Heart right ventricle (tissue), 16 donors: Measurements from ENCODE around the gene KPNA1. TPM values are rescaled to one million over a fixed set of nuclear protein-coding genes. Genes with fewer than 3 reads are reported as not detected.

ENCODE experiments used
- ATAC-seq, 8 donors: fragments of 200-7000 bp; cut with Tn5 transposase; one replicate each; pipeline ENCODE4 v1.9.1; 2020; ENCODE audit warnings: mild to moderate bottlenecking in 8 of 8, moderate library complexity in 8 of 8, moderate number of reproducible peaks in 1 of 8
- DNase-seq, 2 donors: peaks; one replicate each; pipeline ENCODE4 v3.0.0-alpha.2; 2020
- H3K27ac ChIP-seq, 10 donors: fragments of 200-600 bp; sonication (generic) in 2 of 10; one replicate each; pipeline versions ENCODE4 v1.5.0 to v1.8.0; 2020 to 2022; ENCODE audit warnings: mild to moderate bottlenecking in 3 of 10
- H3K27me3 ChIP-seq, 7 donors: fragments of 200-600 bp; one replicate each; pipeline ENCODE4 v1.8.0; 2021 to 2022; ENCODE audit warnings: mild to moderate bottlenecking in 2 of 7
- H3K36me3 ChIP-seq, 9 donors: fragments of 200-600 bp; sonication (generic) in 1 of 9; one replicate each; pipeline versions ENCODE4 v1.5.0 to v1.8.0; 2020 to 2022; ENCODE audit warnings: mild to moderate bottlenecking in 2 of 9
- H3K4me1 ChIP-seq, 9 donors: fragments of 200-600 bp; sonication (generic) in 1 of 9; one replicate each; pipeline versions ENCODE4 v1.5.0 to v1.8.0; 2020 to 2022; ENCODE audit warnings: mild to moderate bottlenecking in 4 of 9
- H3K4me3 ChIP-seq, 10 donors: fragments of 200-600 bp; sonication (generic) in 2 of 10; one replicate each; pipeline versions ENCODE4 v1.5.0 to v1.8.0; 2020 to 2022; ENCODE audit warnings: mild to moderate bottlenecking in 7 of 10, moderate library complexity in 2 of 10
- H3K9me3 ChIP-seq, 11 donors: fragments of 200-600 bp in 10 of 11; sonication (generic) in 2 of 11; one replicate each; pipeline versions ENCODE4 v1.5.0 to v1.8.0; 2013 to 2022; ENCODE audit warnings: mild to moderate bottlenecking in 2 of 11, control low read depth in 1 of 11, moderate library complexity in 1 of 11
- WGBS, 2 donors: extraction: QIAGEN DNeasy Blood & Tissue Kit; methylation state at CpG; one replicate each; pipeline ENCODE4 v1.1.7; 2013; ENCODE audit warnings: inconsistent platforms in 1 of 2; 5-methylcytosine and 5-hydroxymethylcytosine counted together
- intact Hi-C, 10 donors: fragments of 100-400 bp; cut with DNase I; formaldehyde crosslinking; loops; one replicate each; pipeline versions ENCODE4 v1.11.1 to v1.14.2; 2022
- polyA plus RNA-seq, 2 donors: library from polyadenylated mRNA; stranded (reverse); fragments of 200-250 nt; gene quantifications; one replicate each; pipeline ENCODE4 v1.2.3, GENCODE V29; 2013
- total RNA-seq, 10 donors: library from RNA; stranded (reverse); fragmentation: NEBNext Ultra II Directional in 3 of 10; extraction: Animal tissue kit (Norgen Biotek cat#: 25700) in 3 of 10; gene quantifications; one replicate each; pipeline versions ENCODE4 v1.2.1 to v1.2.4, GENCODE V29; 2021 to 2023
- TF ChIP-seq, protein P1 (sequence below), 9 donors: fragments of 200-600 bp; sonication (generic) in 2 of 9; IDR thresholded peaks; one replicate each; pipeline versions ENCODE4 v1.5.0 to v1.8.0; 2021 to 2022; ENCODE audit warnings: antibody characterized with exemption in 9 of 9, mild to moderate bottlenecking in 5 of 9, moderate library complexity in 1 of 9
- donor health status: Arrhythmogenic right ventricular cardiomyopathy.
- donor health status: ischemic (EF 13 %, LVEDD 7.1; RV severe dilation, severe dysfunction).
- donor health status: healthy with polysubstance abuse.
- donor health status: DM: no; HTN: yes; CAD: no.
- donor health status: DM: no; HTN: no; CAD: no.
- donor health status: ischemic (EF 25% LVEDD 6.9; RV normal size, moderate dysfunction).
- donor health status: ischemic (EF 25% LVEDD 5.7; RV mildly dilated, moderate dysfunction).
- donor health status: healthy.
- donor health status: DM: yes; HTN: yes; CAD: no.
- donor health status: Ischemic cardiomyopathy.
- donor health status: ischemic (EF 35%, LVEDD 5.7; RV mildly dilated, moderate dysfunction).
- donor health status: nonischemic (EF 11% LVEDD 7.7; RV severe dilation, severe dysfunction).
- donor health status: DM: yes; HTN: yes; CAD: no.
- donor health status: PGD.
- donor health status: ischemic (EF 29% LVEDD 5.4; RV normal size, mild dysfunction).
- donor health status: nonischemic (EF 23%, LVEDD 6.1; RV moderate dilation, normal function).

The KPNA1 gene
- total and polyA plus RNA-seq, 12 donors, result 14.5 to 121 (median 84.1) TPM

DNA sequence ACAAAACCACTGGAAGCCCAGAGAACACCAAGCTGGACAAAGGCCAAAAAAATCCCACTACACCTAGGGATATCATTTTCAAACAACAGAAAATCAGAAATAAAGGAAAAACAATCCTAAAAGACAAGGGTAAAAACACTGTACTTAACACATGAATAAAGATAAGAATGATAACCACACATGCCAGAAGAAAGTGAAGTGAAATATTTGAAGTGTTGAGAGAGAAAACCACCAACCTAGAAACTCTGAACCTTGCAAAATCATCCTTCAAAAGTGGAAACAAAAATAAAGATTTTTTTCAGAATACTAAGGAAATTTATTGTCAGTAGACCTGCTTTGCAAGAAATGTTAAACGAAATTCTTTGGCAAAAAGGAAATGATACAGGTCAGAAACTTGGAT, 45.1 kb downstream of the KPNA1 start:
- intact Hi-C loops, result loop anchor here in 1 of 10 donors (10.0 kb wide), 1 partner anchor 205 kb away; no protein-coding TSS in a partner anchor
- ATAC-seq, result no peak

DNA sequence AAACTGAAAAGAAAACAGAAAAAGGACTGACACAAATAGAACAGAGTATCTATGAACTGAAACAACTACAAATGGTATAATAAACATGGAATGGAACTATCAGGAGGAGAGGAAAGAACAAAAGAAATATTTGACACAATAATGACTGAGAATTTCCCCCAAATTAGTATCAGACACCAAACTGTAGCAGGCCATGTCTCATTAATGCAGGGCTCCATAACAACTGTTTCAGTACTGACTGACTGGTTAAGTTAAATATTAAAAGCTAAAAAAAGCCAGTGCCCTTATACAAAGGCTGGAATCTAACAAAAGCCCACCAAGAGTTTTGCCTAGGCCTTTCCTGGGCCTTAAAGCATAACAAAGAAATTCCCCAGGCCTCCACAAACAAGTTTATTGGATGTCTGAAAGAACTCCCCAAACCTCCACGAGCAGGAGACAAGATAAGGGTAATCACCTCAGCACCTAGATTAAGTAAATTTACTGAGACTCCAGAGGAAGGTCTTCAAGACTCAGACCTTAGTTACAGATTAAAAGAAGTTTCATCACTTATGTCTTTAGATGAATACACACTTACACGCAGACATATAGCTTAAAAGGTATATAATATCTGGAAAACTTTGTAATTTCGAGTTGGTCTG, 45.7 kb downstream of the KPNA1 start:
- TF ChIP-seq, protein P1, sequence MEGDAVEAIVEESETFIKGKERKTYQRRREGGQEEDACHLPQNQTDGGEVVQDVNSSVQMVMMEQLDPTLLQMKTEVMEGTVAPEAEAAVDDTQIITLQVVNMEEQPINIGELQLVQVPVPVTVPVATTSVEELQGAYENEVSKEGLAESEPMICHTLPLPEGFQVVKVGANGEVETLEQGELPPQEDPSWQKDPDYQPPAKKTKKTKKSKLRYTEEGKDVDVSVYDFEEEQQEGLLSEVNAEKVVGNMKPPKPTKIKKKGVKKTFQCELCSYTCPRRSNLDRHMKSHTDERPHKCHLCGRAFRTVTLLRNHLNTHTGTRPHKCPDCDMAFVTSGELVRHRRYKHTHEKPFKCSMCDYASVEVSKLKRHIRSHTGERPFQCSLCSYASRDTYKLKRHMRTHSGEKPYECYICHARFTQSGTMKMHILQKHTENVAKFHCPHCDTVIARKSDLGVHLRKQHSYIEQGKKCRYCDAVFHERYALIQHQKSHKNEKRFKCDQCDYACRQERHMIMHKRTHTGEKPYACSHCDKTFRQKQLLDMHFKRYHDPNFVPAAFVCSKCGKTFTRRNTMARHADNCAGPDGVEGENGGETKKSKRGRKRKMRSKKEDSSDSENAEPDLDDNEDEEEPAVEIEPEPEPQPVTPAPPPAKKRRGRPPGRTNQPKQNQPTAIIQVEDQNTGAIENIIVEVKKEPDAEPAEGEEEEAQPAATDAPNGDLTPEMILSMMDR (IDR thresholded peaks at IDR 0.05), result no peak
- Histone ChIP-seq H3K36me3 (peaks cover 0 to 39% (median 11%) of the 10 kb centered on the region in 9 donors), H3K9me3 (no peaks in the 10 kb centered on the region), H3K27me3 (no peaks in the 10 kb centered on the region), H3K27ac (no peak overlapping the region), H3K4me3 (no peak overlapping the region), H3K4me1 (peaks cover 0 to 28% (median 12%) of the 10 kb centered on the region in 9 donors)
- WGBS, 2 donors, result 68 to 70% methylated on average over 3 of the region's 3 CpGs
- no peak for DNase-seq
- no peak for ATAC-seq
- intact Hi-C loops, result loop anchor here in 1 of 10 donors (10.0 kb wide), 1 partner anchor 206 kb away; no protein-coding TSS in a partner anchor

More for the DNA sequence above, 45.1 kb downstream of the KPNA1 start:
- Histone ChIP-seq H3K9me3 (no peaks in the 10 kb centered on the region), H3K36me3 (peaks cover 0 to 33% (median 11%) of the 10 kb centered on the region in 9 donors), H3K27me3 (no peaks in the 10 kb centered on the region), H3K27ac (no peak overlapping the region), H3K4me3 (no peak overlapping the region), H3K4me1 (peaks cover 0 to 28% (median 12%) of the 10 kb centered on the region in 9 donors)
- no peak for DNase-seq
- TF ChIP-seq, protein P1 (IDR thresholded peaks at IDR 0.05), result no peak
- 46 to 50% methylated on average over 1 of the region's 1 CpG for WGBS, 2 donors

GRCh38 chr3:122466701-122467240, 48.0 kb downstream of the KPNA1 start:
- 100% methylated on average over 3 of the region's 3 CpGs for WGBS, 2 donors
- intact Hi-C loops, result loop anchor here in 1 of 10 donors (10.0 kb wide), 1 partner anchor 208 kb away; no protein-coding TSS in a partner anchor
- Histone ChIP-seq H3K36me3 (peaks cover 0 to 62% (median 19%) of the 10 kb centered on the region in 9 donors), H3K27ac (no peak overlapping the region), H3K4me1 (peaks cover 0 to 28% (median 12%) of the 10 kb centered on the region in 9 donors), H3K27me3 (no peaks in the 10 kb centered on the region), H3K9me3 (no peaks in the 10 kb centered on the region), H3K4me3 (no peak overlapping the region)
- TF ChIP-seq, protein P1 (IDR thresholded peaks at IDR 0.05), result no peak
- DNase-seq (no peak), ATAC-seq (no peak)

GRCh38 chr3:122464659-122465058, 50.1 kb downstream of the KPNA1 start:
- Histone ChIP-seq H3K9me3 (no peaks in the 10 kb centered on the region), H3K27ac (no peak overlapping the region), H3K27me3 (no peaks in the 10 kb centered on the region), H3K36me3 (peaks cover 0 to 83% (median 23%) of the 10 kb centered on the region in 9 donors), H3K4me1 (peaks cover 0 to 21% (median 8%) of the 10 kb centered on the region in 9 donors), H3K4me3 (no peak overlapping the region)
- intact Hi-C loops, result loop anchor here in 3 of 10 donors (5.0 to 10.0 kb wide), 3 partner anchors 38 to 213 kb away; no protein-coding TSS in a partner anchor
- no peak for DNase-seq
- TF ChIP-seq, protein P1 (IDR thresholded peaks at IDR 0.05), result no peak
- 100% methylated on average over 1 of the region's 1 CpG for WGBS, 2 donors
- ATAC-seq, result no peak
